HG02970 (cell line): ENCODE data around the gene NTRK1.

Experiments
- ATAC-seq: cut with Tn5 transposase; IDR thresholded peaks from one replicate; pipeline ENCODE4 v1.9.1; 2021; ENCODE audit warnings: mild to moderate bottlenecking, moderate library complexity, moderate number of reproducible peaks; ENCODE audit not compliant: unreplicated experiment, low FRiP score

NTRK1 gene

DNA sequence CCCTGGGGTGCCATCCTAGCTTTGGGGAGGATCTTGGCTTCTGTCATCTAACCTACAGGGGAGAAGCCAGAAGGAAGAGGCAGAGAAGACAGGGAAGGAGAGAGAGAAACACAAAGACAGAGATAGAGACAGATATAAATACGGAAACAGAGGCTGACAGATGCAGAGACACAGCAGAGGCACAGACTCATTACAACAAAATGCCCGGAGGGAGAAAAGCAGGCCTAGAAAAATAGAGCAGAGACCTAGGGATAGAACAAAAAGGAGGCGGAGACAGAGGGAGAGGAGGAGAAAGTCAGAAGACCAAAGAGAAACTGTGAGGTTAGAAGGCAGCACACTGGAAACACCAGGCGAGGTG lies 34.8 kb downstream of the NTRK1 start:
- no peak for ATAC-seq

DNA sequence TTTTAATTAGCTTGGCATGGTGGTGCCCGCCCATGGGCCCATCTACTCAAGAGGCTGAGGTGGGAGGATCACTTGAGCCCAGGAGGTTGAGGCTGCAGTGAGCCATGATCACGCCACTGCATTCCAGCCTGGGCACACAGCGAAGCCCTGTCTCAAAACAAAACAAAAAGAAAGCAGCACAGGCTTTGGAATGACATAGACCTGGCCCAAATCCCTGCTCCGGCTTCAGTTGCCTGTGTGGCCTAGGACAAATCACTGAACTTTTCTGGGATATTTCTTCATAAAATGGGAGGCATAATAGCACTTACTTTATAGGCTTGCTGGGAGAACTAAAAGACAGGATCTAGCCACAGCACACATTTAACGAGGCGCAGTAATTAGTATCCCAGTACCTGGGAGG lies 35.3 kb downstream of the NTRK1 start:
- no peak for ATAC-seq

DNA sequence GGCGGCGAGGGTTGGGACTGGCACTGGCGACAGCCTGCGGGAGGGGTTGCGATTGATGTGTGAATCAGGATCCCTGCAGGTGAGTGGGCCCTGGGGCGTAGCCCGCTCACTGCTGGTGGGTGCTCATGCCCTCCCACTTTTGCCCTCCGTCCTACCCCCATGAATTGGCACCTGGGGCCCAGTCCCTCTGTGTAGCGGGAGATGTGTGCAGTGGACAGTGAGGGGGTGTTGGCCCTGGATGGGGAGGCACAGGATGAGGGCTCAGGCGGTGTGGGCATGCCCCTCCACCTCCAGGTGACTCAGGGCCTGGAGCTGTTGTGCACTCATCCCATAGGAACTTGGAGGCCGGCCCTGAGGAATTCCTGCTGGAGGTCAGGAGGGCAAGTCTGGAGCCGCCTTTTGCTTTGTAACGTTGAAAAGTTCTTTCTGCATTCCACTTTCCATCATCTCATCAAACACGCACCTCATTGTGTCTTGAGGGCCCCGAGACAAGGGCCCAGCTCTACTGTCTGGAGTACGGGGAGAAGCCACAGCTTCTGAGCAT lies 35.9 kb downstream of the NTRK1 start:
- no peak for ATAC-seq

DNA sequence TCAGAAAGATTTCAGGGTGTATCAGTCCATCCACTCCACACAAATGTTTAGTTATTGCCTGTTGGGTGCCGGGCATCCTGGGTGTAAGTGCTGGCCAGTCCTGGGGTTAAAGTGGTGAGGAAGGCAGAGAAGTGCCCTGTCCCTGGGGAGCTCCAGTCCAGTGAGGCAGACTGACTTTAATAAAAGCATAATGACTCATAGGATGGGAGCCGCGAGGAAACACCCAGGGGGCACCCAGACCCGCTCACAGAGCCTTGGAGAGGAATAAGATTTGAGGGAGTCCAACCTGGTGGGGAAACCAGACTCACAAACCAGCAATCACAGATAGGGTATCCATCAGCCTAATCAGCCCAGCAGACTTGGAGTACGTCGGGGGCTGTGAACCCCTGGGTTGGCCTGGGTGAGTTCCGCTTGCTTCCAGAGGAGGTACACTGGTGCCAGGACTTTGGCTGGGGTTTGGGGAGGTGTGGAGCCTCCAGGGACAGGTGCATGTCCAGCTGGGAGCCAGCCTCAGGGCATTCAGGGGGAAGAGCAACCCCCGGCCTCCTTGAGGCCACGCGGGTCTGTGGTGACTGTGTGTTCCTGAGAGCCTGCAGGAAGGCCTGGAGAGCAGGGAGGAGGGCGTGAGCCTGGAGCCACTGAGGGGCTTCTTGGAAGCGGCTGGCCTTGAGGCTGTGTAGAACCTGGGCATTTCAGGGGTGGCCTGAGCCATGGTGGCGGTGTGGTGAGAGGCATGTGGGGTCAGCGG lies 36.6 kb downstream of the NTRK1 start:
- no peak for ATAC-seq

DNA sequence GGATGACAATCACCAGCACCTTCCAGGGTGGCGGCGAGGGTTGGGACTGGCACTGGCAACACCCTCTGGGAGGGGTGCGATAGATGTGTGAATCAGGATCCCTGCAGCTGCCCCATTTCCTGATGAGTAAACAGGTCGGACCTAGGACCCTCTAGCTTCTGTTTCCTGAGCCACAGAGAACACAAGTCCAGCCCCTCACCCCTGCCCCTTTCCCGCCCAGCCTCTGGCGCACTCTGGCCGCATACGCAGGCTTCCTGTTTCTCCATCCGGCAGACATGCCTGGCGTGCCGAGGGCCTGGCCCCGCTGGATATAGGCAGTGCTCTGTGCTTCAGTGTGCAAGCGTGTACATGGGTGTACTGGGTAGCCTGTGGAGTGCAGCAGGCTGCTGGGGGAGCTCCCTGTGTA lies 37.5 kb downstream of the NTRK1 start:
- no peak for ATAC-seq

DNA sequence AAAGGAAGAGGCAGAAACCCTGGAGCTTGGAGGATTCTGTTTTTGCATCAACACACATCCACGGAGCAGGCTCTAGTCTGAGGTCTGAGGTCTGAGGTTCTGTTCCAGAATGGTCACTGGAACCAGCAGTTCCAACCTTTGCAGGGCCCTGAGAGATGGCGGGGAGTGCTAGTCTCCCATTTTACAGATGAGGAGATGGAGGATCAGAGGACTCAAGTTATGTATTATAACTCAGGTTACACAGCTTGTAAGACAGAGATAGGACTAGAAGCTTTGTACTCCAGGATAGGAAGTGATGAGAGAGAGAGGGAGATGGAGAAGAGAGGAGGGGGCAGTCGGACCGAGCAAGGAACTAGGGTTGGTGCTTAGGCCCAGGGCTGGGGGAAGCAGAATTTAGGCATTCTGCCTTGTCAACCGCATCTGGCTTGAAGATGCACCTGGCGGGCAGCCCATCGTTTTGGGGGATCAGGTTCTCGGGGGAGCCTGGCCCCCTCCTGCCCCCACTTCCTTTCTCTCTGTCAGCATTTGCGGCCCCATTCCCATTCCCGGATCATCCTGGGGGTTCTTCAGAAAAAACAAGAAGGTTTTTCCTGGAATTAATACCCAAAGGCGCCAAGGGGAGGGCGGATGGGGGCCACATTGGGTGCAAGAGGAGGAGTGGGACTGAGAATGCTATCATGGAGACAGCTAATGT lies 38.5 kb downstream of the NTRK1 start:
- ATAC-seq = no peak

DNA sequence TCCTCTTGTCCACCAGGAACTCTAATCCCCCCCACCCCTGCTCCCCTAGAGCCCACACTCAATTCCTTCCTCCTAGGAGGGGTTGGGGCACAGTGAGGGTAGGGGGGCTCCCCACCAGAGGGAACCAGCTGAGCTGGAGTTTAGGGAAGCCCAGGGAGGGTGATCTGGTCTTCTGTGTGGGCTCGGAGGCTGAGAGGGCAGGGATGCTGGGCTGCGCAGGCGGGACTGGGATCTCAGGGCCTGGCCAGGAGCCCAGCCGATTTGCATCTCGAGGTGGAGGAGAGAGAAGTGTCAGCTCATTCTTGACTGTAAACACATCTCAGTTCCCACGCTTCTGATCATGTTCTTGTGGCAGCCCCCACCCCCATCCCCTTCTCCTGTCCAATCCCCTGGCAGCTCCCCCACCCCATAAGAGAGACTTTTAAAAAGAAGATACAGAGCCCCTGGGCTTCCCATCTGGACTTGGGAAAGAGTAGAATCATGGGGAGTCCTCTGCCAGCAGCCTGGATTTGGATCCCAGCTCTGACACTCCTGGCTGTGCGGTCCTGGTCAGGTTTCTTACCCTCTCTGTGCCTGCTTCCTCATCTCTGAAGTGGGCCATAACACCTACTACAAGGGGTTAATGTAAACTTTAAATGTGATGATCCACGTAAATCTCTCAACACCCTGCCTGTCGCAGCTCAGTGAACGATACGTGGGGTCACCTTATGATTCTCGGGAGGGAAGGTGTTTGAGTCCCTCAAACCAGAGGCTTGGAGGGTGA lies 39.5 kb downstream of the NTRK1 start:
- ATAC-seq = no peak

DNA sequence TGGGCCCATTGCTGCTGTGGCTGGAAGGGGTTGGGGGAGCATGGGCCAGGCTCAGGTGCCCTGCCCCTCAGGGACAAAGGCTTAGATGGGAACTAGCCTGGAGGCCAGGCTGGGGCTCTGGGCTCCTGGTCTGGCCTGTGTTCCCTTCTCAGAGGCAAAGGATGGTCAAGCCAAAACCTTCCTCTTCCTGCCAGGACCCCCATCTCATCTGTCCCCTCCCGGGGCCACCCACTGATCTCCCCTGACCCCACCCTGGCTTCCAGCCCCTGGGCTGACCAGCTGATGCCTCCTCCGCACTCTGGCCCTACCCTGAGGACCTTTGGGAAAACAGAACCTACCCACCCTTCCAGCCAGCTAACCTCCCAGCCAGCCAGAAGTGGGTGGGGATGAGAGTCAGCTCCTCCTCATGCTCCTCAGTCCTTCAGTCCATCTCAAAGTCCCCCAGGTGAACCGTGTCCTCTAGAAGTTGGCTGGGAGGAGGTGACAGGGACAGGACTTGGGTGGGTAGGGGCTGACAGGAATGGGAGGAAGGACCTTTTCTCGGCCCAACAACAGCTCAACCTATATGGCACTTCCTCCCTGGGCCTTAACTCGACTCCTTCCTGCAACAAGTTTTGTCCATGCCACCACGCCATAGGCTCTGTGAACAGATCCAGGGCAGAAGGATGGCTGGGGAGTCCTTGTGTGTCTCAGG lies 40.4 kb downstream of the NTRK1 start:
- no peak for ATAC-seq

DNA sequence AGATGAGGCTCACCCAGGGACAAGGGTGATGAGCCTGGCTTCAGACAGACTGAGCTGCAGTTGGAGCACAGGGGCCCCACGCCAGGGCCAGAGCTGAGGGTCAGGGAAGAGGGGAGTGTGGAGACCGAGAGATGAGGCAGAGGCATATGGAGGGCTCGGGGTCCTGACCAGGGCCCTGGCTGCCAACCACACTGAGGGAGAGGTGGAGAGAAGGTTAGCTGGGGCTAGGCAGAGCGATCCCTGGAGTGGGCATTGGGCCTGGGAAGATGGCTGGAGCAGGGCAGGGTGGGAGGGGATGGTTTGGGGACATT lies 40.9 kb downstream of the NTRK1 start:
- no peak for ATAC-seq

DNA sequence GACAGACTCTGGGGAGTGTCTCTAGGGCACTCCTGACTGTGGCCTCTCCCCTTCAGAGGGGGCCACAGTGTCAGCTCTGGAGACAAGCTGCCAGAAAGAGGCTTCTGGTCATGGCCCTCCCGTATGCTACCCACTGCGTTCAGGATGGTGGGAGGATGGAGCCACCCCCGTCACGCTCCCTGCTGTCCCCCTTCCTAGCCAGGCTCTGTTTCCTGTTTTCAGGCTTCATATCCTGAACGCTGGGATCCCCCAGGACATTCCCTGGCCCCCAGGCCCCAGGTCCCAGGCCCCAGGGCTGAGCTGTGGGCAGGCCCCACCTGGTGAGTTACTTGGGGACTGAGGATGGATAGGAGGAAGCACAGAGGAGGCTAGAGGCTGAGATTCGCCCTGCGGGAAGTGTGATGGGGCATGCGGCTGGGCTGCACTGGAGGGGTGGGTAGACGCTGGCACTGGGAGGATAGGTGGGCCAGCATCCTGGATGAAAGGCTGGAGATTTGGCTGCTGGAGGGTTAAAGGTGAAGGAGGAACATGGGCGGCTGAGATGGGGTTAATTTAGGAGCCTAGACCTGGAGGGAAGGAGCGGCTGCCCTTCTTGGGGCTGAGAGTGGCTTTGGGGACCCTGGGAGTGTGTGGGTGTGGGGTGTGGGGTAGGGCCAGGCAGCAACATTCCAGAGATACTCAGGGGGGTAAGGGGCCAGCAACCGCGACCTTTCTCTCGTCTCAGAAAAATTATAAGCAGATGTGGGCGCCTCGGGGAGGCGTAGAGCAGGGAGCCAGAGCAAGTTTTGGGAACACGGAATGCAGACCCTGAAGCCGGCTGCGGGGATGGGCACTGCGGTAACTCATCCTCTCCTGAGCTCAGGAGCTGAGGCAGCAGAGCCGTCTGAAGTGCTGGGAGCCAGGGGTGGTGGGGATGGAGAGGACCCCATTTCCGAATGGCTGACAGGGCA lies 41.6 kb downstream of the NTRK1 start:
- ATAC-seq = no peak

DNA sequence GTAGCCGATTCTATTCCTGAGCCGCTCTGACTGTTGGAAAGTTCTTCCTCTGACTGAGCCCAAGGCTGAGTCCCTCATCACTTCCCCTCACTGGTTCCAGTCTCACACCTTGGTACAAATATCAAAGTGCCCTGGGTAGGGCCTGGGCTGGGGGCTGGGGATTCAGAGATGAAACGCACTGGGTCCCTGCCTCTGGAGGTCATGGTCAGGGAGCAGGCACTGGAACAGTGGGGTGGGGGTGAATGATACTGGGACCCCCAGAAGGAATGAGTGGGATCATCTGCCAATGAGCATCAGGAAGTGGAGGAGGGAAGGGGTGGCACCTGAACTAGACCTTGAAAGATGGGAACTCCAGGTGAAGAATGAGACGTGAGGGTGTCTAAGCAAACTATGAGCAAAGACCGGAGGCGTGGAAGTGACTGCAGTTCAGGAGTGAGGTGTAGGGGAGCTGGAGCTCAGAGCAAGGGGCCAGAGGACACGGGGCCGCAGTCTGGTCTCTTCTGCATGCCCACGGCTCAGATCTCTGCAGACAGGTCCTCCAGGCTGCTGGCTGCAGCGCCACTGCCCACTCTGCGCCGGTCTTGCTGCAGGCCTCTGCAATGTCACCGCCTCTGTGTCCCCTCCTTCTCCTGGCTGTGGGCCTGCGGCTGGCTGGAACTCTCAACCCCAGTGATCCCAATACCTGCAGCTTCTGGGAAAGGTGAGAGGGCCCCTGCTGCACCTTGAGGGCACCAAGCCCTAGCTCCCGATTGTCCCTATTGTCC lies 42.8 kb downstream of the NTRK1 start:
- no peak for ATAC-seq

DNA sequence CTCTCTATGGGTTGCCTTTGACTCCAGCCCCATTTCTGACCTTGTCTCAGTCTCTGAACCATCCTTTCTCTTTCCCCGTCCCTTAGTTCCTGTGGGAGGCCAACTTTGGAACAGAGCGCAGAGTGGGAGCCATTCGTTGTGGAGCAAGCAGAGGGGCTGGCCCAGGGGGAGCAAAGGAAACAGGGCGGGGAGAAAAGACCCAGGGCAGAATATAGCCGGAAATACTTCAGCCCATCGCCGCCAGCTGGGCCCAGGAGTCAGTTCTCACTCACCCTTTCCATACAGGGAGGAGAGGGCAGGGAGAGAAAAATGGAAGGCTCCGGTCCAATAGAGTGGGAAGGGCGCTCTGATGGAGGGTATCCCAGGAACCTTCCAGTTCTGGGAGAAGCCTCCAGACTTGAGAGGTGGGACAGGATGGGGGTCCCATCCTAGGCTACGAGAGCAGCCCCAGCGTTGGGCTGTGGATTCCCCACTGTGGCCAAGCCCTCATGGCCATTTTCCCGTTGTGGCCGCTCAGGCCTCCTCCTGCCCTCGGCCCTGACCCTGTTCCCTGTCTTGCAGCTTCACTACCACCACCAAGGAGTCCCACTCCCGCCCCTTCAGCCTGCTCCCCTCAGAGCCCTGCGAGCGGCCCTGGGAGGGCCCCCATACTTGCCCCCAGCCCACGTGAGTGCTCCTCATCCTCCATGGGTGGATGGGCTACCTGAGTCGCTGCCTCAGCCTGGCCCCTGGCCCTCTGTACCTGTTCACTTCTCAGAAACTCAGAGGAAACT lies 43.7 kb downstream of the NTRK1 start:
- ATAC-seq = no peak

DNA sequence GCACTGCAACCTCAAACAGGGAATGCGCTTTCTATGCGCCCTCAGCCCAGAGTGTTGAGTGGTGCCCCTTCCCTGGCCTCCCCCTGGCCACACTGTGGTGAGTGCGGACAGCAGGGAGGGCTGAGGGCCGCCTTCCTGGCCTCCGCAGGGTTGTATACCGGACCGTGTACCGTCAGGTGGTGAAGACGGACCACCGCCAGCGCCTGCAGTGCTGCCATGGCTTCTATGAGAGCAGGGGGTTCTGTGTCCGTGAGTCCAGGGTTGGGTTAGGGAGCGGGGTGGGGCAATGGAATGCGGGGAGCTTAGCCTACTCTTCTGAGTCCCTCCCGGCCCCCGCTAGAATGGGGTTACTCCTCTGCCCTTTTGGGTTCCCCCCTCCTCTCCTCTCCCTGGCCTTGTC lies 44.5 kb downstream of the NTRK1 start:
- no peak for ATAC-seq

DNA sequence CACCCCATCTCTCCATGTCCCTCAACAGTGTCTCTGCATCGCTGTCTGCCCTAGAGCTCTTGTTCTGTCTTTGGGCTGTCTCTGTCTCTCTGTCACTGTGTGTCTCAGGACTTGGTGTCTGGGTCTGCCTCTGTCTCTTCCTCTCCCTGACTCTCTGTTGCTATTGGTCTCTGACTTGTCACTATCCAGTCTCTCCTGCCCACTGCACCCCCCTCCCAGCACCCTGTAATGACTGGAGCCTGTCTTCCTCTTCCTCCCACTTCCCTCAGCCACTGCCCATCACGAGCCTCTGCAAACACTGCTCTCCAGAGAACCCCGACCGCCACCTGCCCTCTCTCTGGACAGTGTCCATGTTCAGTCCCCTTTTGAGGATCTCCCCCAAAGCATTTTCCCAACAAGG lies 45.0 kb downstream of the NTRK1 start:
- no peak for ATAC-seq

DNA sequence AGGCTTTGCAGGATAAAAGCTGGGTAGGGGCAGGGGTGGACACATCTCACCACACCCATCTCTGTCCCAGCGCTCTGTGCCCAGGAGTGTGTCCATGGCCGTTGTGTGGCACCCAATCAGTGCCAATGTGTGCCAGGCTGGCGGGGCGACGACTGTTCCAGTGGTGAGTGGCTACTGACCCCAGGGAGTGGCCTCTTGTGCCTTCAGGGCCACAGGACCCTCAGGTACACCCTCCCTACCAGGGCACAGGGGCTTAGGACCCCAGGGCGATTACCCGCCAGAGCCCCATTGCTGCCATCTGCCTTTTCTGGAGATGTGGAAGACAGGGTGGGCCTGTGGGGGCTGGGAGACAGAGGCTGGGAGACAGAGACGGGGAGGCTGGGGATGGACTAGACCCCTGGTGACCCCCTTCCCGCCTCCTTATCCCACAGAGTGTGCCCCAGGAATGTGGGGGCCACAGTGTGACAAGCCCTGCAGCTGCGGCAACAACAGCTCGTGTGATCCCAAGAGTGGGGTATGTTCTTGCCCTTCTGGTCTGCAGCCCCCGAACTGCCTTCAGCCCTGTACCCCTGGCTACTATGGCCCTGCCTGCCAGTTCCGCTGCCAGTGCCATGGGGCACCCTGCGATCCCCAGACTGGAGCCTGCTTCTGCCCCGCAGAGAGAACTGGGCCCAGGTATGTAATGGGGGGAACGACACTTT lies 45.7 kb downstream of the NTRK1 start:
- no peak for ATAC-seq

DNA sequence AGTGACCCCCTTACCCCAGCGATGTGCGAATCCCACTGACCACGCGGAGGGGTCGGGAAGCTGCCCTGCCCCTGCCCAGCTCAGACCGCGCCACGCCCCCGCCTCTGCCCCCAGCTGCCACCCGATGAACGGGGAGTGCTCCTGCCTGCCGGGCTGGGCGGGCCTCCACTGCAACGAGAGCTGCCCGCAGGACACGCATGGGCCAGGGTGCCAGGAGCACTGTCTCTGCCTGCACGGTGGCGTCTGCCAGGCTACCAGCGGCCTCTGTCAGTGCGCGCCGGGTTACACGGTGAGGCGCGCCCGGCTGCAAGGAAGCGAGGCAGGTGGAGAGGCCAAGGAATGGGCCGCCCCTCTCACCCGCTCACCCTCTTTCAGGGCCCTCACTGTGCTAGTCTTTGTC lies 47.9 kb downstream of the NTRK1 start:
- ATAC-seq = no peak

DNA sequence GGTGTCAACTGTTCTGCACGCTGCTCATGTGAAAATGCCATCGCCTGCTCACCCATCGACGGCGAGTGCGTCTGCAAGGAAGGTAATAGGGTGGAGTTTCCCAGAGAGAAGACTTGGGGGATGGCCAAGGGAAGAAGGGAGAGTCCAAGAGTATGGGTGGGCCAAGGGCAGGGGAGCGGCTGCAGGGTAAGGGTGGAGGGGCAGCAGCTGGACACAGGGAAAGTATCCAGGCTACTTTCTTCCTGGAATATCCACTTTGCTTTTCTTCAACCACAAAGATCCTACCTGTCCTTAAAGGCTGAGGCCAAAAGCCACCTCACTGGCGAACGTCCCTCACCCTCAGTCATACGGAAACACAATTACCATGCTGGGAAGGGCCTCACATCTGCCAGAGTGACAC lies 48.3 kb downstream of the NTRK1 start:
- ATAC-seq = no peak

DNA sequence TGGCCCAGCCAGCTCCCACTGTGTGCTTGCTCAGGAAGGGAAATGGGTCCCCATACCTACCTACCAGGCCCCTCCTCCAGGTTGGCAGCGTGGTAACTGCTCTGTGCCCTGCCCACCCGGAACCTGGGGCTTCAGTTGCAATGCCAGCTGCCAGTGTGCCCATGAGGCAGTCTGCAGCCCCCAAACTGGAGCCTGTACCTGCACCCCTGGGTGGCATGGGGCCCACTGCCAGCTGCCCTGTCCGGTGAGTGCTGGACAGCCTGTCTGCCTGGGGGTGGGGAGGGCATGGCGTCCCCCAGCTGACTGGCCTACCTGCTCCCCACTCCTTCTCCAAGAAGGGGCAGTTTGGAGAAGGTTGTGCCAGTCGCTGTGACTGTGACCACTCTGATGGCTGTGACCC lies 49.0 kb downstream of the NTRK1 start:
- no peak for ATAC-seq
